GM13976 (cell line): ENCODE measurements around the gene CACNG5.

Experiments
- DNase-seq: peaks from one replicate; pipeline ENCODE4 v3.0.0; 2012; ENCODE audit warnings: low spot score
- in situ Hi-C: fragments of 300-500 bp; cut with MboI; formaldehyde crosslinking; loops from one replicate; pipeline ENCODE4 v1.12.0; 2022; ENCODE audit warnings: low sequenced_read_pairs, mixed read lengths, inconsistent platforms; ENCODE audit not compliant: unreplicated experiment
- TF ChIP-seq, protein P1 (sequence below): IDR thresholded peaks from 2 replicates; pipeline ENCODE4 v1.5.1; 2012; ENCODE audit warnings: borderline replicate concordance, mild to moderate bottlenecking; ENCODE audit not compliant: insufficient read depth; ENCODE audit errors: extremely low read depth, missing control alignments, control extremely low read depth

Gene CACNG5

DNA sequence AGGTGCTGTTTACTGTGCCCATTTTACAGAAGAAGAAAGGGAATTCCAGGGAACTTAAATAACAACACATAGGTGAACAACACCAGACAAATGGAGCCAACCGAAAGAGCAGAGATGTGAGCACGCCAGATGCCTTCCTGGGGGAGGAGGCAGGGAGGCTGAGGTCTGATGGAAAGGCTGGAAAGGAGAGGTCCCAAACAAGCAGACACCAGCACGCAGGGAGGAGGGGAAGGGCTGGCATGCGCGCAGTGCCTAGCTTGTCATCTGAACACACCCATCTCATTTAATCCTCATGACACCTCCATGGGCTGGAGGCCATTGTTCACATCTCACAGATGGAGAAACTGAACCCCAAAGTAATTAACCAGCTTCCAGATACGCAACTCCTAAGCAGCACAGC is 20.9 kb upstream of the CACNG5 start:
- TF ChIP-seq, protein P1, sequence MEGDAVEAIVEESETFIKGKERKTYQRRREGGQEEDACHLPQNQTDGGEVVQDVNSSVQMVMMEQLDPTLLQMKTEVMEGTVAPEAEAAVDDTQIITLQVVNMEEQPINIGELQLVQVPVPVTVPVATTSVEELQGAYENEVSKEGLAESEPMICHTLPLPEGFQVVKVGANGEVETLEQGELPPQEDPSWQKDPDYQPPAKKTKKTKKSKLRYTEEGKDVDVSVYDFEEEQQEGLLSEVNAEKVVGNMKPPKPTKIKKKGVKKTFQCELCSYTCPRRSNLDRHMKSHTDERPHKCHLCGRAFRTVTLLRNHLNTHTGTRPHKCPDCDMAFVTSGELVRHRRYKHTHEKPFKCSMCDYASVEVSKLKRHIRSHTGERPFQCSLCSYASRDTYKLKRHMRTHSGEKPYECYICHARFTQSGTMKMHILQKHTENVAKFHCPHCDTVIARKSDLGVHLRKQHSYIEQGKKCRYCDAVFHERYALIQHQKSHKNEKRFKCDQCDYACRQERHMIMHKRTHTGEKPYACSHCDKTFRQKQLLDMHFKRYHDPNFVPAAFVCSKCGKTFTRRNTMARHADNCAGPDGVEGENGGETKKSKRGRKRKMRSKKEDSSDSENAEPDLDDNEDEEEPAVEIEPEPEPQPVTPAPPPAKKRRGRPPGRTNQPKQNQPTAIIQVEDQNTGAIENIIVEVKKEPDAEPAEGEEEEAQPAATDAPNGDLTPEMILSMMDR, result no peak
- DNase-seq, result no peak
- in situ Hi-C loops, result no loop called here

DNA sequence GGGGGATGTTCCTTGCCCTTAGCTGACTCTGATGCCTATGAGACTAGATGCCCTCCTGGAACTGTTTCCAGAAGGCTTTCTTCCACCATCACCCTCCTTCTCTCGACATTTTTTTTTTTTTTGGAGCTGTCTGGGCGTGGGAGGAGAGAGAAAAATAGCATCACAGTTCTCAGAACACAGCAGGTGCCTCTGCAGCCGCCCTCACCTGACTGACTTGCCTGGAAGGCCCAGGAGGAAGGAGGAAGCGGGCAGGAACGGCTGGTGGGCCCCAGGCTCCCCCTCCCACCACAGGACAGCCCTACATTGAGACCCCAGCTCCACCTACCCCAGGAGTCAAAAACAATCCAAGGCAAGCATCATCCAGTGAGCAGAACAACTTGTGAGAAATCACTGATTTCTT is 20.3 kb upstream of the CACNG5 start:
- TF ChIP-seq, protein P1, result no peak
- no peak for DNase-seq
- in situ Hi-C loops, result no loop called here

DNA sequence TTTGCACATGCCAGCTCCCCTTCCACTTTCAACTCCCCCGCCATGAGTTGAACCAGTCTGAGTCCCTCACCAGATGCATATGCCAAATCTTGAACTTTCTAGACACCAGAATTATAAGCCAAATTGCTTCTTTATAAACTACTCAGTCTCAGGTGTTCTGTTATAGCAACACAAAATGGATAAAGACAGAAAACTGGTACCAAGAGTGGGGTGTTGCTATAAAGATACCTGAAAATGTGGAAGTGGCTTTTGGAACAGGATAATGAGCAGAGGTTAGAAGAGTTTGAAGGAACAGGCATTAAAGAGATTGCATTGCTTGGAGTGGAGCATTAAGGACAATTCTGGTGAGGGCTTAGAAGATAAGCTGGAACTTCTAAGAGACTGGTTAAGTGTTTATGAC is 17.2 kb upstream of the CACNG5 start:
- no peak for DNase-seq
- in situ Hi-C loops, result no loop called here
- TF ChIP-seq, protein P1, result no peak

DNA sequence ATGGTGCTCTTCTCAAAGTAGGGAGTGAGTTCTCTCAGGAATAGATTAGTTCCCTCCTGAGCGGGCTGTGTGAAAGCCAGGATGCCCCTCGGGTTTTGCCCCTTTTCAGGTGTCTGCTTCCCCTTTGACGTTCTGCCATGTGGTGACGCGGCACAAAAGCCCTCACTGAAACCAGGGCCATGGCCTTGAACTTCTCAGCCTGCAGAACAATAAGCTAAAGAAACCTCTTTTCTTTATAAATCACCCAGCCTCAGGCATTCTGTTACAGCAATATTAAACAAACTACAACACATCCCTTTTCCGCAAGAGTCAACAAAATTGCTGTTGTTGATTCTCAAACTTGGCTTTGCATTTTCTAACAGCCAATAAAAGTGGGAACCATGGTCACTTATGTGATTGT is 15.5 kb upstream of the CACNG5 start:
- in situ Hi-C loops, result no loop called here
- TF ChIP-seq, protein P1, result no peak
- DNase-seq, result no peak

DNA sequence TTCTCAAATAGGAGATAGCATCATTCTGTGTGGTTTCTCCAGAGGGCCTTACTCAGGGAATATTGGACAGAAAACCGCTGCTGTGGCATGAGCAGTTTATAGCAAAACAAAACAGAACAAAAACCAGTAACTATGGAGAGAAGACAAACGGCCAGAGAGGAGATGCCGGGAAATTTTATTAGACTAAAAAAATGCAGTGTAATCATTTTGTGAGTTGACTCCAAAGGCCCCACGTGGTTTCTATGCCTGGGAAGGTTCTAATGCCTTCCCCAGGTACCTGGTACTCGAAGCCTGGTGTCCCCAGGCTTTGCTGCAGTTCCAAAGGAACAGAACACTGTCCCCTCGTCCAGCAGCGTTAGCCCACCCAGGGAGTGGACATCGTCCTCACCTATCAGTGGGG is 12.9 kb upstream of the CACNG5 start:
- no peak for DNase-seq
- TF ChIP-seq, protein P1, result no peak
- in situ Hi-C loops, result no loop called here

DNA sequence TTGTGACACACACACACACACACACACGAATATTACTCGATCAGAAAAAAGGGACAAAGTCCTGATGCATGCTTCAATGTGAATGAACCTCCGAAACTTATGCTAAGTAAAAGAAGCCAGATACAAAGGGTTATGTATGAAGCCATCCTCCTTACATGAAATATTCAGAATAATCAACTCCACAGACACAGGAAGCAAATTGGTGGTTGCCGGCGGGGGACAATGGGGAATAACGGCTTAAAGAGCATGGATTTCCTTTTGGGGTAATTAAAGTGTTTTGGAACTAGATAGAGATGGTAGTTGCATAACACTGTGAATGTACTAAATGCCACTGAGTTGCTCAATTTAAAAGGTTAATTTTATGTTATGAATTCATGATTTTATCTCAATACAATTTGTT is 8.1 kb upstream of the CACNG5 start:
- TF ChIP-seq, protein P1, result no peak
- DNase-seq, result no peak
- in situ Hi-C loops, result no loop called here

DNA sequence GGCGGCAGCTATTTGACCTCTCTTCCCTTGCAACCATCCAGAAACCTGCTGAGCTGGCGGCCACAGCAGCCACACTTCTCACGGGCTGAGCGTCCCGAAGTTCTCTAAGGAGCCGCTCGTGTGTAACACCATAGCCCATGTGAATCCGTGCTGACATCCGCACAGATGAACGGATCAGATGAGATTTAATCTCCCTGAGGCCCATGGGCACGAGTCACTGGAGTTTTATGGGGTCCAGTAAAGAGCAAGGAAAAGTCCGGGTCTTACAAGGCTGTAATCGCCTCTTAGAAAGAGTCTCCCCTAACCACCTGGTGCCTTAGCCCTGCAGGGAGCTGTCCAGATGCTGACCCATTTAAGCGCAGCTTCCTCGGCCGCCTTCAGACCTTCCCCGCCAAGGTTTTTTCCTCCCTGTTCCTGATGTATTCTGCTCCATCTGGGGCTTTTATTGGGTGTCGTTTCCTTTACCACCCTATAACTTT is 5.5 kb upstream of the CACNG5 start:
- TF ChIP-seq, protein P1, result no peak
- peak; percentile 61 for DNase-seq
- in situ Hi-C loops, result no loop called here
